Hepatocyte (in vitro differentiated cells): ENCODE results near the gene GRN. TPM values are rescaled to one million over a fixed set of nuclear protein-coding genes. Genes with fewer than 3 reads are reported as not detected.

ENCODE experiments used
- DNase-seq: peaks from one replicate; pipeline ENCODE4 v3.0.0-alpha.2; 2016; ENCODE audit warnings: low spot score
- H2AFZ ChIP-seq: fragments of 200-600 bp; sonication (generic); 2 replicates; pipeline ENCODE4 v1.6.0; 2016; ENCODE audit warnings: antibody characterized with exemption, mild to moderate bottlenecking
- H3K27ac ChIP-seq: fragments of 200-600 bp; sonication (generic); 2 replicates; pipeline ENCODE4 v1.5.1; 2016; ENCODE audit warnings: mild to moderate bottlenecking
- H3K27me3 ChIP-seq: fragments of 200-600 bp; sonication (generic); 2 replicates; pipeline ENCODE4 v1.6.1; 2016
- H3K36me3 ChIP-seq: fragments of 200-600 bp; sonication (generic); replicated peaks from 2 replicates; pipeline ENCODE4 v1.5.1; 2016; ENCODE audit warnings: low read depth; ENCODE audit not compliant: insufficient read depth
- H3K4me1 ChIP-seq: fragments of 200-600 bp; sonication (generic); 2 replicates; pipeline ENCODE4 v1.5.1; 2016; ENCODE audit warnings: mild to moderate bottlenecking, moderate library complexity; ENCODE audit not compliant: insufficient read depth
- H3K4me2 ChIP-seq: fragments of 200-600 bp; sonication (generic); 2 replicates; pipeline ENCODE4 v1.6.0; 2016
- H3K4me3 ChIP-seq: fragments of 200-600 bp; sonication (generic); 2 replicates; pipeline ENCODE4 v1.5.1; 2016; ENCODE audit warnings: mild to moderate bottlenecking
- H3K79me2 ChIP-seq: fragments of 200-600 bp; sonication (generic); 2 replicates; pipeline ENCODE4 v1.6.0; 2017; ENCODE audit warnings: mild to moderate bottlenecking
- H3K9me2 ChIP-seq: fragments of 200-600 bp; sonication (generic); replicated peaks from 2 replicates; pipeline ENCODE4 v1.6.0; 2017; ENCODE audit warnings: mild to moderate bottlenecking; ENCODE audit not compliant: insufficient read depth
- H3K9me3 ChIP-seq: fragments of 200-600 bp; sonication (generic); 2 replicates; pipeline ENCODE4 v1.5.1; 2016; ENCODE audit warnings: low read depth, mild to moderate bottlenecking
- H4K20me1 ChIP-seq: fragments of 200-600 bp; sonication (generic); 2 replicates; pipeline ENCODE4 v1.6.0; 2016; ENCODE audit warnings: mild to moderate bottlenecking; ENCODE audit not compliant: insufficient read depth, poor library complexity, severe bottlenecking
- EZH2 ChIP-seq: fragments of 200-600 bp; sonication (generic); IDR thresholded peaks from 2 replicates; pipeline ENCODE4 v1.6.1; 2016; ENCODE audit warnings: antibody characterized with exemption, mild to moderate bottlenecking, borderline replicate concordance
- EZH2phosphoT487 ChIP-seq: fragments of 200-600 bp; sonication (generic); IDR thresholded peaks from one replicate; pipeline ENCODE4 v1.6.1; 2018; ENCODE audit warnings: antibody characterized with exemption, mild to moderate bottlenecking, low read depth, moderate library complexity; ENCODE audit not compliant: unreplicated experiment, severe bottlenecking
- WGBS: methylation state at CpG from one replicate; pipeline ENCODE4 v1.1.6; 2016; ENCODE audit warnings: low lambda C conversion rate; ENCODE audit errors: missing lambda C conversion rate; 5-methylcytosine and 5-hydroxymethylcytosine counted together
- polyA plus RNA-seq: library from polyadenylated mRNA; unstranded; fragments of >200 nt; fragmentation: Nextera tagmentation; extraction: Ambion mirVana; gene quantifications from 2 replicates; pipeline ENCODE4 v1.2.1, GENCODE V29; 2016
- total RNA-seq: library from RNA; depleted of rRNA; stranded (reverse); fragments of >200 nt; gene quantifications from 2 replicates; pipeline ENCODE4 v1.2.3, GENCODE V29; 2014
- TF ChIP-seq, protein P1 (sequence below): fragments of 200-600 bp; sonication (generic); IDR thresholded peaks from 2 replicates; pipeline ENCODE4 v1.5.1; 2016; ENCODE audit warnings: antibody characterized with exemption, mild to moderate bottlenecking; ENCODE audit not compliant: poor library complexity

The GRN gene
- total and polyA plus RNA-seq, 2 experiments from 2014 or later = 299 to 785 TPM

DNA sequence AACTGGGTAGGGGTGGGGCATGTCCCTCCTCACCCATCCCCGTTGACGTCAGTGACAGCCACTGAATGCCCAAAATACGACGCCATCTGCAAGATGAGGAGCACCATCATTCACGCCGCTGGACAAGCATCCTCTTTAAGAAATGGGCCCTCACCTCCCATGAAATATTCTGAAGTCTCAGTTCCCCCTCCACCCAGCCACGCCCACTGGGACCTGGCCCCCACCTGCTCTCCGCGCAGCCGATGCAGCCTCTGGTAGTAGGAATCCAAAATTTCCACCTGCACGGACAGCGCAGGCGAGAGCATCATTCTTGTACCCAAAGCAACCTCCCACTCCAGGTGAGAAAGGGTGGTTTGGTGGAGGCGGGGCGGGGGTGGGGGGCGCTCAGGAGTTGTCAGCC, 38.8 kb downstream of the GRN start:
- H4K20me1 ChIP-seq = no peaks in the 10 kb centered on the region
- no peaks in the 10 kb centered on the region for H3K79me2 ChIP-seq
- no peaks in the 10 kb centered on the region for H3K9me3 ChIP-seq
- no peak overlapping the region for H3K27ac ChIP-seq
- H3K4me1 ChIP-seq = peaks cover 5% of the 10 kb centered on the region
- H3K9me2 ChIP-seq = no peaks in the 10 kb centered on the region
- H3K36me3 ChIP-seq = no peaks in the 10 kb centered on the region
- DNase-seq = no peak
- no peak overlapping the region for H3K4me2 ChIP-seq
- 85% methylated on average over 15 of the region's 16 CpGs for WGBS
- H3K4me3 ChIP-seq = no peak overlapping the region
- H3K27me3 ChIP-seq = peaks cover 31% of the 10 kb centered on the region
- TF ChIP-seq, protein P1, sequence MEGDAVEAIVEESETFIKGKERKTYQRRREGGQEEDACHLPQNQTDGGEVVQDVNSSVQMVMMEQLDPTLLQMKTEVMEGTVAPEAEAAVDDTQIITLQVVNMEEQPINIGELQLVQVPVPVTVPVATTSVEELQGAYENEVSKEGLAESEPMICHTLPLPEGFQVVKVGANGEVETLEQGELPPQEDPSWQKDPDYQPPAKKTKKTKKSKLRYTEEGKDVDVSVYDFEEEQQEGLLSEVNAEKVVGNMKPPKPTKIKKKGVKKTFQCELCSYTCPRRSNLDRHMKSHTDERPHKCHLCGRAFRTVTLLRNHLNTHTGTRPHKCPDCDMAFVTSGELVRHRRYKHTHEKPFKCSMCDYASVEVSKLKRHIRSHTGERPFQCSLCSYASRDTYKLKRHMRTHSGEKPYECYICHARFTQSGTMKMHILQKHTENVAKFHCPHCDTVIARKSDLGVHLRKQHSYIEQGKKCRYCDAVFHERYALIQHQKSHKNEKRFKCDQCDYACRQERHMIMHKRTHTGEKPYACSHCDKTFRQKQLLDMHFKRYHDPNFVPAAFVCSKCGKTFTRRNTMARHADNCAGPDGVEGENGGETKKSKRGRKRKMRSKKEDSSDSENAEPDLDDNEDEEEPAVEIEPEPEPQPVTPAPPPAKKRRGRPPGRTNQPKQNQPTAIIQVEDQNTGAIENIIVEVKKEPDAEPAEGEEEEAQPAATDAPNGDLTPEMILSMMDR = no peak
- no peak for TF ChIP-seq EZH2phosphoT487
- no peak for TF ChIP-seq EZH2
- no peak overlapping the region for H2AFZ ChIP-seq

DNA sequence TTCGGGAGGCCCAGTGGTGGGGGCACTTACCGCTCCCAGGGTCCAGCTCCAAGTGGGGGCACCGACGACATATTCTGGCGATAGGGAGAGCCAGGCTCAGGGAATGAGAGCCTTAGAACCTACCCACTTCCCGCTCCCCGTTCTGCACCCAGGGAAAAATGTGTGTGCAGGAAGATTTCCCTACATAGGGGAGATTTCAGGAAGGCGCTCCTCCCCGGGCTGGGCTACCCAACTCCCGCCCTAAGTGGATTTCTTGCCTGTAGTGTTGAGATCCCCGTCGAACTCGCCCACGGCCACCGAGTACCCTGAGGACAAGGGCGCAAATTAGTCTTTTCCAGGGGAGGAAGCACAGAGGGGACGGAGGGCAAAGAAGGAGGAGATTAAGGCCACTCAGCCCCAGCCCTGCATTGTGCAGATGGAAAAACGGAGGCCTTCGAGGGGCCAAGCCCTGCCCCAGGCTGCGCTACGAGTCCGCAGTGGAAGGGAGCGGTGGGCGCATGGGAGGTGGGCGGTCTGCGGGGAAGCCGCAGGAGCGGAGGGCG, 39.2 kb downstream of the GRN start:
- H3K36me3 ChIP-seq = no peaks in the 10 kb centered on the region
- H3K4me3 ChIP-seq = no peak overlapping the region
- no peak for DNase-seq
- H3K9me3 ChIP-seq = no peaks in the 10 kb centered on the region
- no peaks in the 10 kb centered on the region for H3K79me2 ChIP-seq
- peak overlapping the region; percentile 93 for H3K4me2 ChIP-seq
- no peaks in the 10 kb centered on the region for H3K9me2 ChIP-seq
- no peak overlapping the region for H3K27ac ChIP-seq
- peak overlapping the region; percentile 52 for H2AFZ ChIP-seq
- peaks cover 31% of the 10 kb centered on the region for H3K27me3 ChIP-seq
- H4K20me1 ChIP-seq = no peaks in the 10 kb centered on the region
- WGBS = 22% methylated on average over 27 of the region's 29 CpGs
- peaks cover 5% of the 10 kb centered on the region for H3K4me1 ChIP-seq
- TF ChIP-seq EZH2phosphoT487 (no peak), EZH2 (no peak)
- TF ChIP-seq, protein P1 = no peak

DNA sequence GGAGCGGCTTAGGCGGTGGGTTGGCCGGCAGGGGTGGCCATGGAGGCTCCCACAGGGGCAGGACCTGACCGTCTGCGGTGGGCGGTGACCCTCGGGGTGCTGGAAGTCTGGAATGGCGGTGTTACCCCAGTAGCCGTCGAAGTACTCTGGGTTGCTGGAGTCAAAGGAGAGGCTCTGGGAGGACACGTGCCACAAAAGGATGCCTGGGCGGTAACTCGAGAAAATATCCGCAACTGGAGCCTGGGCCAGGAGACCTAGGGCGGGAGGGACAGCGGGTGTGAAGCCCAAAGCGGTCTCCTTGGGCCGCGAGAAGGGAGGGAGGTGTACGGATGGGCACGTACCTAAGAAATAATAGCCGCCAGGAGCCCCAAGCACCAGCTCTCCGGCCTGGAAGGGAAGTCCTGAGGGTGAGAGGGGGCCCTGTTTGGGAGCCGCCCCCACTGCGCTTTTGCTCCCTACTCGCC, 39.8 kb downstream of the GRN start:
- Histone ChIP-seq H3K36me3 (no peaks in the 10 kb centered on the region), H3K79me2 (no peaks in the 10 kb centered on the region), H3K9me2 (no peaks in the 10 kb centered on the region), H3K4me2 (peak overlapping the region; percentile 93), H3K9me3 (no peaks in the 10 kb centered on the region), H3K27me3 (peaks cover 31% of the 10 kb centered on the region), H4K20me1 (no peaks in the 10 kb centered on the region), H2AFZ (peak overlapping the region; percentile 52), H3K4me1 (peaks cover 5% of the 10 kb centered on the region), H3K4me3 (peak overlapping the region; percentile 28), H3K27ac (no peak overlapping the region)
- no peak for TF ChIP-seq EZH2phosphoT487
- TF ChIP-seq, protein P1 = no peak
- TF ChIP-seq EZH2 = no peak
- 2% methylated on average over 21 of the region's 26 CpGs for WGBS
- no peak for DNase-seq
